Panc1 (cell line): Measurements from ENCODE around the gene F2RL1. TPM values are rescaled to one million over a fixed set of nuclear protein-coding genes. Genes with fewer than 3 reads are reported as not detected.
"Not testable (repeated sequence)": the region's sequence is repeated elsewhere in the genome, so short reads cannot be mapped to it uniquely, and the experiment has no call there.

ENCODE experiments used
- ATAC-seq: fragments of 200-7000 bp; cut with Tn5 transposase; 2 replicates; pipeline ENCODE4 v1.9.1; 2020; ENCODE audit warnings: mild to moderate bottlenecking, moderate library complexity
- BruUV-seq: library from RNA; stranded (reverse); fragments of 400-500 nt; replicated peaks from 2 replicates; lab custom pipeline; 2021; lab: Mats Ljungman, UMichigan
- CTCF ChIA-PET: fragments of 300-600 bp; sonication (Branson Sonifier 250); formaldehyde crosslinking; loops from one replicate; lab custom pipeline; 2022; ENCODE audit warnings: antibody characterized with exemption; lab: Charles Lee
- POLR2A ChIA-PET: fragments of 300-600 bp; sonication (Branson Sonifier 250); formaldehyde crosslinking; loops from one replicate; lab custom pipeline; 2022; ENCODE audit warnings: antibody characterized with exemption; lab: Charles Lee
- DNase-seq: peaks from one replicate; pipeline ENCODE4 v3.0.0-alpha.2; 2010; ENCODE audit warnings: low read depth, low spot score
- H3K27ac ChIP-seq: 2 replicates; pipeline ENCODE4 v1.5.1; 2011; ENCODE audit warnings: mild to moderate bottlenecking, low read length, inconsistent platforms
- H3K27me3 ChIP-seq: fragments of 200-500 bp; sonication (Bioruptor generic); 2 replicates; pipeline ENCODE4 v1.6.0; 2014; ENCODE audit warnings: low read length, inconsistent platforms; ENCODE audit not compliant: control insufficient read depth, insufficient read depth
- H3K36me3 ChIP-seq: fragments of 200-500 bp; sonication (Bioruptor generic); 2 replicates; pipeline ENCODE4 v1.5.1; 2014; ENCODE audit warnings: inconsistent platforms, mild to moderate bottlenecking, low read length, moderate library complexity; ENCODE audit not compliant: control insufficient read depth, insufficient read depth
- H3K4me1 ChIP-seq: 2 replicates; pipeline ENCODE4 v1.5.1; 2011; ENCODE audit warnings: inconsistent platforms, mild to moderate bottlenecking, low read length, moderate library complexity; ENCODE audit not compliant: control insufficient read depth, insufficient read depth
- H3K4me3 ChIP-seq, 2 experiments: 2 replicates each; pipeline ENCODE4 v1.5.1; 2011 to 2012; ENCODE audit warnings: low read depth in 2 of 2, low read length in 2 of 2, mild to moderate bottlenecking in 2 of 2, inconsistent platforms in 1 of 2, moderate library complexity in 1 of 2
- H3K9me3 ChIP-seq: fragments of 200-500 bp; sonication (Bioruptor generic); 2 replicates; pipeline ENCODE4 v1.5.1; 2014; ENCODE audit warnings: low read depth, mild to moderate bottlenecking, inconsistent platforms, low read length, moderate library complexity; ENCODE audit not compliant: control insufficient read depth, insufficient read depth
- POLR2AphosphoS5 ChIP-seq: IDR thresholded peaks from 2 replicates; pipeline ENCODE4 v1.6.1; 2012; ENCODE audit warnings: mild to moderate bottlenecking, low read depth, low read length, moderate library complexity
- SIN3A ChIP-seq: IDR thresholded peaks from 2 replicates; pipeline ENCODE4 v1.6.1; 2012; ENCODE audit warnings: low read depth, mild to moderate bottlenecking, low read length, moderate library complexity, borderline replicate concordance; ENCODE audit not compliant: insufficient read depth
- TCF7L2 ChIP-seq: IDR thresholded peaks from 2 replicates; pipeline ENCODE4 v1.6.1; 2011; ENCODE audit warnings: mild to moderate bottlenecking, low read depth, low read length, inconsistent platforms
- in situ Hi-C: cut with HindIII; loops from 2 replicates; pipeline ENCODE4 v1.10.0; 2016; ENCODE audit warnings: low sequenced_read_pairs, low pct_unique_long_range_greater_than_20kb
- intact Hi-C: fragments of 100-400 bp; cut with micrococcal nuclease; formaldehyde crosslinking; loops from one replicate; pipeline ENCODE4 v1.10.0; 2022; ENCODE audit not compliant: unreplicated experiment
- total RNA-seq: library from RNA; stranded (reverse); gene quantifications from one replicate; pipeline ENCODE4 v1.2.1, GENCODE V29; 2021; ENCODE audit not compliant: unreplicated experiment
- TF ChIP-seq, protein P1 (sequence below): fragments of 450-650 bp; IDR thresholded peaks from 2 replicates; pipeline ENCODE4 v1.5.1; 2017; ENCODE audit warnings: mild to moderate bottlenecking
- TF ChIP-seq, protein P2 (sequence below), 2 experiments: IDR thresholded peaks; 2 replicates each; pipeline ENCODE4 v1.6.1; 2011 to 2012; ENCODE audit warnings: low read depth in 2 of 2, control low read depth in 1 of 2, low read length in 1 of 2, mild to moderate bottlenecking in 1 of 2, moderate library complexity in 1 of 2; ENCODE audit not compliant: insufficient read depth in 1 of 2

F2RL1 gene
- total RNA-seq, 1 experiment from 2014 or later: 65.9 TPM

DNA sequence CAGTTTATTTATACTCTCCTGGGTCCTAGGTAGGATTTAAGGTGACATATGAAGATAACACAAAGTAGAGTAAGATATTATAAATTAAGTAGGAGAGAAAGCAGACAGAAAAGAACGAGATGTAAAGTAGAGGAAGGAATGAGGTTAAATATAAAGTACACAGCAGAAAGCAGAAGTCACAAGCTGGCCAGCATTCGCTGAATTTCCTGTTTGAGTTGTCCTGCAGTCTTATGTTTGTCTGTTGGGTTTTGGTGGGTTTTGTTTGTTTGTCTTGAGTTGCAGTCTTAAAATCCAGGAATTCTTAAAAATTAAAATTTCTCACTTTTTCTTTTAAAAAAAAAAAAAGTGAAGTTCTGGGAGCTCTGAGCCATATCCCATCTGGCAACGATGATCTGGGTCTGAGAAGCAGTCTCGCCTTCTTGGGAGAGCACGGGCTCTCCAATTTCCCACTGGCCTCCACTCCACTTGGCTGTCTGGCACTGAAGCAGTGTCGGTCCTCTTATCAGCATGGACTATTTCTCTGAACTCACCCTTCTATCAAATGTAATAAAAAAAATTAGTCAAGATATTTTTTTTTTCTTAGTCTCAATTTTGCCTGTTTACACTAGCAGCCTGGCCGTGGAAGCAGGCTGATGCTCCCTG is 33.0 kb downstream of the F2RL1 start:
- H3K9me3 ChIP-seq: no peaks in the 10 kb centered on the region
- BruUV-seq: no TSS peak
- POLR2A ChIA-PET: no interaction called here
- intact Hi-C loops (no loop called here), in situ Hi-C loops (no loop called here)
- DNase-seq: no peak
- H3K36me3 ChIP-seq: no peaks in the 10 kb centered on the region
- no peak overlapping the region for H3K27ac ChIP-seq
- CTCF ChIA-PET: interaction anchor here (0.6 kb wide), 1 partner anchor 11 kb away, joined by 4 read pairs; no protein-coding TSS in a partner anchor
- no peaks in the 10 kb centered on the region for H3K4me1 ChIP-seq
- TF ChIP-seq, protein P1, sequence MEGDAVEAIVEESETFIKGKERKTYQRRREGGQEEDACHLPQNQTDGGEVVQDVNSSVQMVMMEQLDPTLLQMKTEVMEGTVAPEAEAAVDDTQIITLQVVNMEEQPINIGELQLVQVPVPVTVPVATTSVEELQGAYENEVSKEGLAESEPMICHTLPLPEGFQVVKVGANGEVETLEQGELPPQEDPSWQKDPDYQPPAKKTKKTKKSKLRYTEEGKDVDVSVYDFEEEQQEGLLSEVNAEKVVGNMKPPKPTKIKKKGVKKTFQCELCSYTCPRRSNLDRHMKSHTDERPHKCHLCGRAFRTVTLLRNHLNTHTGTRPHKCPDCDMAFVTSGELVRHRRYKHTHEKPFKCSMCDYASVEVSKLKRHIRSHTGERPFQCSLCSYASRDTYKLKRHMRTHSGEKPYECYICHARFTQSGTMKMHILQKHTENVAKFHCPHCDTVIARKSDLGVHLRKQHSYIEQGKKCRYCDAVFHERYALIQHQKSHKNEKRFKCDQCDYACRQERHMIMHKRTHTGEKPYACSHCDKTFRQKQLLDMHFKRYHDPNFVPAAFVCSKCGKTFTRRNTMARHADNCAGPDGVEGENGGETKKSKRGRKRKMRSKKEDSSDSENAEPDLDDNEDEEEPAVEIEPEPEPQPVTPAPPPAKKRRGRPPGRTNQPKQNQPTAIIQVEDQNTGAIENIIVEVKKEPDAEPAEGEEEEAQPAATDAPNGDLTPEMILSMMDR: no peak
- TF ChIP-seq POLR2AphosphoS5: no peak
- TF ChIP-seq SIN3A: no peak
- TF ChIP-seq, protein P2, sequence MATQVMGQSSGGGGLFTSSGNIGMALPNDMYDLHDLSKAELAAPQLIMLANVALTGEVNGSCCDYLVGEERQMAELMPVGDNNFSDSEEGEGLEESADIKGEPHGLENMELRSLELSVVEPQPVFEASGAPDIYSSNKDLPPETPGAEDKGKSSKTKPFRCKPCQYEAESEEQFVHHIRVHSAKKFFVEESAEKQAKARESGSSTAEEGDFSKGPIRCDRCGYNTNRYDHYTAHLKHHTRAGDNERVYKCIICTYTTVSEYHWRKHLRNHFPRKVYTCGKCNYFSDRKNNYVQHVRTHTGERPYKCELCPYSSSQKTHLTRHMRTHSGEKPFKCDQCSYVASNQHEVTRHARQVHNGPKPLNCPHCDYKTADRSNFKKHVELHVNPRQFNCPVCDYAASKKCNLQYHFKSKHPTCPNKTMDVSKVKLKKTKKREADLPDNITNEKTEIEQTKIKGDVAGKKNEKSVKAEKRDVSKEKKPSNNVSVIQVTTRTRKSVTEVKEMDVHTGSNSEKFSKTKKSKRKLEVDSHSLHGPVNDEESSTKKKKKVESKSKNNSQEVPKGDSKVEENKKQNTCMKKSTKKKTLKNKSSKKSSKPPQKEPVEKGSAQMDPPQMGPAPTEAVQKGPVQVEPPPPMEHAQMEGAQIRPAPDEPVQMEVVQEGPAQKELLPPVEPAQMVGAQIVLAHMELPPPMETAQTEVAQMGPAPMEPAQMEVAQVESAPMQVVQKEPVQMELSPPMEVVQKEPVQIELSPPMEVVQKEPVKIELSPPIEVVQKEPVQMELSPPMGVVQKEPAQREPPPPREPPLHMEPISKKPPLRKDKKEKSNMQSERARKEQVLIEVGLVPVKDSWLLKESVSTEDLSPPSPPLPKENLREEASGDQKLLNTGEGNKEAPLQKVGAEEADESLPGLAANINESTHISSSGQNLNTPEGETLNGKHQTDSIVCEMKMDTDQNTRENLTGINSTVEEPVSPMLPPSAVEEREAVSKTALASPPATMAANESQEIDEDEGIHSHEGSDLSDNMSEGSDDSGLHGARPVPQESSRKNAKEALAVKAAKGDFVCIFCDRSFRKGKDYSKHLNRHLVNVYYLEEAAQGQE (IDR thresholded peaks at IDR 0.05; ENCODE audit: insufficient read depth in 1 of 2, low read depth in 2 of 2, low read length in 1 of 2): no peak
- TF ChIP-seq TCF7L2: no peak
- no peak for ATAC-seq
- H3K4me3 ChIP-seq: no peak overlapping the region
- no peaks in the 10 kb centered on the region for H3K27me3 ChIP-seq

DNA sequence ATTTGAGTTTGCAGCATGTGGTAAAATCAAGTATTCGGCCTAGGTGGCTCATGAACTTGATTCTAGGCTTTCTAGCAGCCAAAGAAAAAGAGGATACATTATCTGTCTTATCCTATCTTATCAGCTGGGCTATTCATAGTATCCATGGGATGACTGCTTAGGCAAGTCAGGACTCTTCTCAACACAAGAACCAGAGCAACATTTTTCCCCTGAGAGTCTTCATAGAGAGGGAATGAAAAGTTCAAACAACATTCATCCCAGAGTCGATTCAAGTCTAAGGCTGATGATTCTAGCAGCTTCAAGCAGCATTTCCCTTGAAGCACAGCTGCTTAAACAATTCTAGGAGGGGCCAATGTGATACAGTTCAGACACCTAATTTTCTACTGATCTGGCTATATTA is 33.9 kb downstream of the F2RL1 start:
- H3K27me3 ChIP-seq: no peaks in the 10 kb centered on the region
- H3K36me3 ChIP-seq: no peaks in the 10 kb centered on the region
- TF ChIP-seq SIN3A: no peak
- TF ChIP-seq, protein P2 (IDR thresholded peaks at IDR 0.05; ENCODE audit: insufficient read depth in 1 of 2, low read depth in 2 of 2, low read length in 1 of 2): no peak
- TF ChIP-seq POLR2AphosphoS5: no peak
- TF ChIP-seq TCF7L2: no peak
- H3K27ac ChIP-seq: no peak overlapping the region
- intact Hi-C loops (no loop called here), in situ Hi-C loops (no loop called here)
- ChIA-PET CTCF (interaction anchor here (0.7 kb wide), 1 partner anchor 169 kb away, joined by 3 read pairs; no protein-coding TSS in a partner anchor), POLR2A (no interaction called here)
- no peak for DNase-seq
- H3K9me3 ChIP-seq: no peaks in the 10 kb centered on the region
- no peak for ATAC-seq
- no TSS peak for BruUV-seq
- no peak overlapping the region for H3K4me3 ChIP-seq
- no peaks in the 10 kb centered on the region for H3K4me1 ChIP-seq

DNA sequence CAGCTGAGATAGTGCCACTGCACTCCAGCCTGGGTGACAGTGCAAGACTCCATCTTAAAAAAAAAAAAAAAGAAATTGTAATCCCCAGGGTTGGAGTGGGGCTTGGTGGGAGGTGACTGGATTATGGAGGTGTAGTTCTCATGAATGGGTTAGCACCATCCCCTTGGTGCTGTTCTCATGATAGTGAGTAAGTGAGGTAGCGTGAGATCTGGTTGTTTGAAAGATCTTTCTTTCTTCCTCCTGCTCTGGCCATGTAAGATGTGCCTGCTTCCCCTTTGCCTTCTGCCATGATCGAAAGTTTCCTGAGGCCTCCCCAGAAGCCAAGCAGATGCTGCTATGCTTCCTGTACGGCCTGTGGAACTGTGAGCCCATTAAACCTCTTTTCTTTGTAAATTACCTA is 34.9 kb downstream of the F2RL1 start:
- H3K27me3 ChIP-seq, H3K27ac ChIP-seq, DNase-seq, intact Hi-C loops, CTCF ChIA-PET, BruUV-seq, H3K36me3 ChIP-seq, H3K4me3 ChIP-seq, in situ Hi-C loops, ATAC-seq, H3K9me3 ChIP-seq, H3K4me1 ChIP-seq: not testable (repeated sequence)
- POLR2A ChIA-PET: interaction anchor here (0.7 kb wide), 1 partner anchor 12 kb away, joined by 7 read pairs; no protein-coding TSS in a partner anchor
